Stimulated activated CD4-positive, alpha-beta T cell treated with anti-CD3 and anti-CD28 coated beads, TNF-alpha, amount 100 ng/mL, for 24 hours (primary cell): ENCODE data around the gene ANK3.
"Not testable (repeated sequence)": the region's sequence is repeated elsewhere in the genome, so short reads cannot be mapped to it uniquely, and the experiment has no call there.

Experiments
- DNase-seq, 3 experiments: peaks; one replicate each; pipeline ENCODE4 v3.0.0-alpha.2; 2020; ENCODE audit warnings: low read depth in 3 of 3

The ANK3 gene

DNA sequence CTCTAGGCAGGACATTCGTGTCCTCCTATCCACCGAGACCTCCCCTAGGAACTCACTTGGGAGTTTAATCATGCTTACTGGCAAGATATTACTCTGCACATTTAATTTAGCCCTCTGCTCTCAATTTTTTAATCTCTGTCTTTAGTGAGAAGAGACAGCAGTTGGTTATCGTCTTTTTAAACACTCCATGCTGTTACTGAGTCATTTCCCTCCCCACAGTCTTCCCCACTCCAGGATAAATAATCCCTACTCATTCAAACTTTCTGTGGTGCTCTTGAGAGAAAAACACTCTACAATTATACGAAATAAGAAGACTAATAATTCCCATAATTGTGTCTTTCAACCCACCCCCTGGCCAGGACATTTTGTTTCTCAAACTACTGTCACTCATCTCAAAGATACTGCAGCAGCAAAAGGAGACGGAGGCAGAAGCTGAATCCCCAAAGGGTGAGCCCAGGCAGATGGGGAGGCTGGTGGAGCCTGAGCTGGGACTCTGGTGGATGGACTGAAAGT is 84.2 kb downstream of the ANK3 start:
- no peak for DNase-seq

DNA sequence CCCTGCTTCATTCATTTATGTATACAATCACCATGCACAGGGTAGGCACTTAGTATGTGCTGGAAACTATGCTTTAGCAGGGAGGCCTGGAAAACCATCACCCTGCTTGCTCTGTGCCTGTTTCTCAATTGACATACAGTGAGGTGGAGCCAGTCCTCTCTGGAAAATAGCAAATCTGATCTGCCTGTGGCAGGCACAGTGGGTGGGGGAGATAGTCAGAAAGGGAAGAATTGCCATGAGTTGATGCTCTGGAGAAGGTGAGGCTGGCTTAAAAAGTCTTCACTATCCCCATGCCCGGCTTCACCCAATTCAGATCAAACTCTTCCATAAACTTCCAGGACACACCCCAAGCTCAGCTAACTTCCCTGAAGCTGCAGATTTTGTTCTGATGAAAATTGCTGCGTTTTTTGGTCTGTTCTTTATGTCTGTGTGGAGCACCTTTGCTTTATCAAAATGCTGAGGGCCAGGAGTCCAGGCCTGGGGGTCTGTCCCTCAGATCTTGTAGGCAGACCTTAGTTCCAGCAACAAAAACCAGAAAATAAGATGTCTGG is 84.8 kb downstream of the ANK3 start:
- no peak for DNase-seq

DNA sequence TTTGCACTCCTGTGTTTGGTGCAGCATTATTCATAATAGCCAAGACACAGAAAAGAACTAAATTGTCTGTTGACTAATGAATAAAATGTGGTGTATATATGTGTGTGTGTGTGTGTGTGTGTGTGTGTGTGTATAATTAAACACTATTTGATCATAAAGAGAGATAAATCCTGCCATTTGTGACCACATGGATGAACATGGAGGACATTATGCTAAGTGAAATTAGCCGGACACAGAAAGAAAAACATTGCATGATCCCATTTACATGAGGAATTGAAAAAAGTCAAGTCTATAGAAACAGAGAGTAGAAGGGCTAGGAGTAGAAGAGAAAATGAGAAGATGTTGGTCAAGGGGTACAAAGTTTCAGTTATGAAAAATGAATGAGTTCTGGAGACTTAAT is 85.9 kb downstream of the ANK3 start:
- no peak for DNase-seq

DNA sequence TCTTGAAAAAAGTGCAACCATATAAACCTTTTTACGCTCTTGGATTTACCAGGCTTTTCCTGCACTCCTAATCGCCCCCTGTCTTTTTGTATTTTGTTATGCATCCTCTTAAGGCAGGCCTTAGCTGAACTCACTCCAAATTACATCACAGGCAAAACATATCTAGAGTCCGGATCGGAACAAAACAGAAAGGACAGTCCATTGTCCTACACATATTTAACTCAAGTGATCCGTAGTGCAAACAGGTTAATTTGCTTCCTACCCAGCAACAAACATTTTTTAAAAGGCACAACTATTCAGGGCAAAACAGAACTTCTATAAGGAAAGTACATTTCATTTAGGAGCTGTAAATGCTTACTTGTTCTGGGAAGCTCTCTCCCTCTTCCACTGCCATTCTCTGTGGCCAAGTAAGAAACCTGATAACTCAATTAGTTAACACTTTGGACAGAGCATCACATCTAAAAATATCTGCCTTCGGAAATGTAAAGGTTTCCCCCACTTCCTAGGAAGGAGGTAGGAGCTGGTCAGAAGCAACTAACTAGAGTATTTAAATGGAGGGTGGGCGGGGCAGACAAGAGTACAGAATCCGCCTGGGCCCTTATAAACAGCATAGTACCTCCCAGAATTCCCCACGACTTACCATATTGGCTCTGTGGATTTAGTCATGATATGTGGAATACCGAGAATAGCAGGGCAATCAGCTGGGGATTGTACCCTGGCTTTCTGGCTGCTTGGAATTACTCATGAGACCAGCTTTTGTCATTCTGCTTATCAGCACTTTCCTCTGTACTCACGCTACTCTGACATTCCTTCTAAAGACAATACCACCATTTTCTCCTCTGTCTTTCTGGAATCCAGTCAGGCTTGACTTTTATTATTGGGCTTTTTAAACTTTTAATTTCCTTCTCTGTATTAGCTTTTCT is 89.5 kb downstream of the ANK3 start:
- DNase-seq, result no peak

DNA sequence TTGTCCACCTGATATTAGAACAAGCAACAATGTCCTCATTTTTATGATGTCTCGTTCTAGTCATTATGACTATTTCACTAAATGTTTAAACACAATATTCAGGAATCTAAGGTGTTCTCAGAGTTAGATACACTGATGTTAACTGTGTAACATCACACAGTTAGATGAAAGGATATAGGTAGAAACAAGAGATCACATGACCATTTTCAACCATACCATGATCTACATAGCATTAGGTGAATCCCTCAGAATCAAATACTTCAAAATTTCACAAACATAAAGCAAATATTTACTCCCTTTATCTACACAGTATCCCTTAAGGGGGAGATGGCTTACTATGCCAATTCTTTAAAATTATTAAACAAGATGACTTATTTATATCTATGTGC is 90.3 kb downstream of the ANK3 start:
- no peak for DNase-seq

DNA sequence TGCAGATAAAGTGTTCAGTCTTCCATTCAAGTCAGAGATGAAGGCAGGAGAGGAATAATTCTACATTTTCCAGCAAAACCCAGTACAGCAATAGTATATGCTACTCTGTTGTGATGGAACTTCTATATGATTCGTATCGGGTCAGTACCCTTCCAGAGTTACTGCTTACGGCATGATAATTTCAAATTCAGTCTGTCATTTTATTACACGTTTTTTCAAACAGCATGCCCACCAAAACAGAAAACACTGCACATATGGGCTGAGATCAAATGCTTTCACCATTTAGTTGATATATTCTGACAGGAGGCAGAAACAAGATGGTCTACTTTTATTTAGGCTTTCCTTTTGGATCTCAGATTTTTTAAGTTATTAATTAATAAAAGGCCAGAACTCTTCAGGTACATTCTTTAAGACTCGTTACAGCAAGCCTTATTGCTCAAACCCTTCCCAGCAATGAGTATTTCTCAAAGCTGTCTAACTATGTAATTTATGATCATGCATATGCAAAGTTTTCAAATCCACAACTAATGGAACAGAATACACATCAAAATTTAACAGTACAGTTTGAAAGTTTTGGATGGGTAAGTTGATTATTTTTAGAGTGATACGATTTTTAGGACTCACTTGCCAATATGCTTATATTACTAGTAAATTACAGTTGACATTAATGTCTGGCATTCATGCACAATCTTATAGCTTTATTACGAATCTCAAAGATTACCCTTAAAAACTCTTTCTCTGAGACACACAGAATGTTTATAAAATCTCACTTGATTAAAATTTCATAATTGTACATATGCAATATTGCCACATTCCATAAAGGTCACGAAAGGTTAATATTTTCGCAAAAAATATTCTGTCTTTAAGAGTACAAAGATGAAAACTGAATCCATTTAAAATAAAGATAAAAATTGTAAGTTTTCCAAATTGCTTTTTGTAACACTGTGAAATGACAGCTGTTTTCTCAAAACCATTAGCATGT is 91.0 kb downstream of the ANK3 start:
- DNase-seq, result no peak

DNA sequence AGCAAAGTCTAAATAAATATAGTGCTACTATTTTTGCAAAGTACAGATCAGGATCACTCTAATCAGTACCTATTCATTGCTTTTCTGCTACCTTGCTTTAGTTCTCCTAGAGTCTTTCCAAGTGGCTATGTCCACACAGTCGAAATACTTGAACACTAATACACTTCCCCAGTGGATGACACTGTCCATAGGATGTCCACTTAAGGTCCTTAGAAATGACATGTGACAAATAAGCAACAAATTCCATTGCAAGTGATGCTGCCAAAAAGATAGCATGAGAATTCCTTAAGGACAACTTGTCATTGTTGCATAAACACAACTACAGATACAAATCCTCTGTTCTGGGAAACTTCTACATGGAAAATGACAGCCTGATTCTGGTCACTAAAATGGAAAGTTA is 93.6 kb downstream of the ANK3 start:
- DNase-seq, result no peak

DNA sequence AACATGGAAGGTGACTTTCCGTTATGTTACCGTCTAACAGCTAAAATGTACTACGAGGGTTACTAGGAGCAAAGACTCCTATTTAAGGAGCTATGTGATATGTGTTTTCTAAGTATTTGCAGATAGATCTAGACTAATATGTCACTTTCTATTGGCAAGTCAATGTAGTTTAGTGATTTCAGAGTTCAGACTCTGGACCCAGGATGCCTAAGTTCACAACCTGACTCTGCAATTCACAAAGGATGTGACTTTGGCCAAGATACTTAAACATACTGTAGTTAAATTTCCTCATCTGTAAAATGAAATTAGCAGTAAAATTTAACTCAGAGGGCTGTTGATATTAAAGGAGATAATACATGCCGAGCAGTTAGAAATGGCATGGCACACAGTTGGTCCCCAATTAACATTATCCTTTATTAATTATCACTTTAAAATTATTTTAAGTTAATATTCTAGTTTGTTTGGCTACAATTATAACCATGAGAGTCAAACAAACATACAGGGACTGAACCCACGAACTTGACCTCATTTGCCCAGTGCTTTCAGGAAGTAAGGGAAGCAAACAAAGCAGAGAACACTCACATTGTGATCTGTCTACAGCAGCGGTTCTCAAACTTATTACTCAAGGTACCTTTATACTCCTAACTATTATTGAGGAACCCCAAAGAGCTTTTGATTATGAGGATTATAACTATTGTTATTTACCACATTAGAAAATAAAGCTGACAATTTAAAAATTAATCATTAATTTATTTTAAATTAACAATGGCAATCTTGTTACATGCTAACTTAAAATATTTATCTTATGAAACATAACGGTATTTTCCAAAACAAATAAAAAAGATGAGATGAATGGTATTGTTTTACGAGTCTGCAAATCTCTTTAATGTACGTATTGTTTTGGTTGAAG is 94.4 kb downstream of the ANK3 start:
- no peak for DNase-seq

DNA sequence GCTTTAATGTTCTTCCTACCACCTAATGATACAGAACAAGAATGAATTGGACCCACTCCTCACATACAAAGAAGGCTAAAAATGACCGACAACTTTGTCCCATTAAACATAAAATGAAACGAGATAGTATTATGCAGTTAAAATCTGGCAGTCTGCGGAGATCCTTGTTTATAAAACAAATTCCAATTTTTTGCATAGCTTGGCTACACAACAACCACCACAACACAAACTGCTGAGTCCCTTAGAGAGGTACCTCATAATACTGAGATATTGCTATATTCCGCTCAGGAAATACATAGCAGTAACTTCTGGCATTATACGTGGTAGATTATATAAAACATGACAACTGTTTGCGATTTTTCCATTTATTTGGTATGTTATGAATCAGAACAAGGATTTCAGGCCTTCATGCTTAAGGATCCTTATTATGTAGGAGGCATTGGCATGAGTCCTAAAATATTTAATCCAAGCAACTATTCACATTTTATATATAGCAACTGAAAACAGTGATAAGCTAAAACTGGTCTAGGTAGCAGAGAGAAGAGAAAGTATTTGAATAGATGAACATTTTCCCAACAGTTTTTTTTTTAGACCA is 96.0 kb downstream of the ANK3 start:
- no peak for DNase-seq

DNA sequence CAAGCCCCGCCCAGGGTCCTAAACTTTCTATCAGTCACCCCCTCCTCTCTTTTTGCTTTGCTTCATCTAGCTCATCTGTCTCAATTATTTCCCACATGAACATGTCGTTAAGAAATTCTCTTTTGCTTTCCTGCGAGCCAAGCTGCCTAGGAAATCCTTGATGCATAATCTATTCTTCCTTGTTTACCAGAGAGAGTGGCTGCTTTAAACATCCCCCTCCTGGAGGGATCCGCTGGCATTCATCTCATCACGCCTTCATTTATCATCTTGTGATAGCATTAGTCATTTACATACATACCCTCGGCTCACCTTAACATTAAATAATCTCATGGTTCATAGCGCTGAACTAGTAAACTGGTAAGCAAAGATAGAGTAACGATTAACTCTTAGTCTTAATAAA is 96.7 kb downstream of the ANK3 start:
- no peak for DNase-seq

DNA sequence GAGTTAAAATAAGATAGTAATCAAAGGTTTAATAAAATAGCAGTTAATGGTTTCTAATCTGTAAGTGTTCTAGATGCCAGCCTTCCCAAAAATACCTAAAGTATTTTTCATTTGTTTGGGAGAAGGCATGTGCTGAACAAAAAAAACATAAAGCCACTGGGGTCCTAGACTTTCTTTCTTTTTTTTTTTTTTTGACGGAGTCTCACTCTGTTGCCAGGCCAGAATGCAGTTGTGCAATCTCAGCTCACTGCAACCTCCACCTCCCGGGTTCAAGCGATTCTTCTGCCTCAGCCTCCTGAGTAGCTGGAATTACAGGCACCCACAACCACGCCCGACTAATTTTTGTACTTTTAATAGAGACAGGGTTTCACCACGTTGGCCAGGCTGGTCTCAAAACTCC is 97.1 kb downstream of the ANK3 start:
- DNase-seq, result not testable (repeated sequence)

DNA sequence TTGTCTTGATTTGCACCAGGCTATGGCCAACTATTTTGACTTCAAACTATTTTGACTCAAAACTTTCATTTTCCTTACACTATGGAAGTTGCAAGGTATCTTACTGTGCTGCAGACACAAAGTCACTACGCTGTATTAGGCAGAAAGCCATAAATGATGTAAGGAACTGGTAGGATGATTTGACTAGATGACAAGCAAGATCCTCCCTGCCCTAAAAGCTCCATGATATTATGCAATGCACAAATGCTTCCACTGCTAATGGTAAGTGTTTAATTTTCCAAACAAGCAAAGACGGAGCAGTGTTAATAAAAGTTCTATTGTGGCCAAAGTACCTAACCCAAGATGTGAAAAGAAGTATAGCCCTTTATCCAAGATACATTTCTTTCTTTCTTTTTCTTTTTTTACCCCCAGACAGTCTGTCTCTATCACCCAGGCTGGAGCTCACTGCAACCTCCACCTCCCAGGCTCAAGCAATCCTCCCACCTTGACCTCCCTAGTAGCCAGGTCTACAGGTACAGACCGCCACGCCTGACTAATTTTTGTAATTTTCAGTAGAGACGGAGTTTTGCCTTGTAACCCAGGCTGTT is 98.2 kb downstream of the ANK3 start:
- no peak for DNase-seq

DNA sequence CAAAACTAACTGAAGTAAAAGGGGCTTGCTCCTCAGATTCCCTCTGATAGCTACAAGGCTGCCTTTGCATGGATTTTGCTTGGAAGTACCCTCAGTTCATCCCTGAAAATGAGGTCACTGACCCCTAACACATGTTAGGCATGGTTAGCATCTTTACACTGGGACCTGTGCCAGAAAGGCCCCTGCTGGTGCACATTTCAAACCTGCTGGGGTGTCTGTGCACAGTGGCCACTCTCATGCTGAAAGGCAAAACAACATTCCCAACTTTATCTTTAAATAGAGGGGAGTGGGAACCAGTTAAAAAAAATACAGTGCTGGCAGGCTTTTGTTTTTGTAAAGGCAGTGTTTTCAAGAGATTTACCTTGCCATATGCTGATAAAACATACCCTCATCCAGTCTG is 99.1 kb downstream of the ANK3 start:
- no peak for DNase-seq

DNA sequence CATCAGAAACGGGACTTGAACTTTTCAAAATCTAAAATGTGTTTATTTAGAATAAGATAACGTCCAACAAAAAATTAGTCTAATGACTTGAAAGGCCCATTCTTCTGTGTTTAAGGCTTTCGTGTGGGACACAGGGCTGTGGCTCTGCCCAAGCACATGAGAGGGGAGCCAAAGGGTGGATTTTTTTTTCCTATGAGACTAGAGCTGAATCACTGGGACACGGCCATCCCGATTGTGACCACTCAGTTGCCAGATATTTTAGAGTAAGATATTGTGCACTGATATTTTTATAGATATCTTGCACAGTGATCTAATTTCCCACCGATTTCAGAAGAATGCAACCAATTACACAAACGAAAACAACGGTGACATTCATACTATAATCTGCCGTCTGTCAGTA is 99.9 kb downstream of the ANK3 start:
- DNase-seq, result no peak

DNA sequence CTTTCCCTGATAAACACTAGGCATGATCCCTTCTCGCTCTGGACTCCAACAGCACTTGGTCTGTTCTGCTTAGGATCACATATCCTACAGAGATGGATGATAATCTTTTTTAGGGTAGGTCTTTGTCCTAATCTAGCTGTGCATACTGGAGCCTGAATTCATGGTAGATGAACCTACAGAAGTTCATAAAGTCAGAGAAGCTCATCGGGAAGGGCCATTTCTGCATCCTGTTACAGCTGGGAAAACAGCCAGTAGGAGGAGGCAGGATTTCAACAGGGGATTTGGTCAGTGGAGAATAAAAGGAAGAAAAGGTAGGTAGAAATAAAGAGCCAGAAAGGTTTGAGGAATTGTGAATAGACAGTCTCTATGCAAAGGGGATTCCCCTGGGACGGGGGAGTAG is 101.4 kb downstream of the ANK3 start:
- DNase-seq, result no peak

DNA sequence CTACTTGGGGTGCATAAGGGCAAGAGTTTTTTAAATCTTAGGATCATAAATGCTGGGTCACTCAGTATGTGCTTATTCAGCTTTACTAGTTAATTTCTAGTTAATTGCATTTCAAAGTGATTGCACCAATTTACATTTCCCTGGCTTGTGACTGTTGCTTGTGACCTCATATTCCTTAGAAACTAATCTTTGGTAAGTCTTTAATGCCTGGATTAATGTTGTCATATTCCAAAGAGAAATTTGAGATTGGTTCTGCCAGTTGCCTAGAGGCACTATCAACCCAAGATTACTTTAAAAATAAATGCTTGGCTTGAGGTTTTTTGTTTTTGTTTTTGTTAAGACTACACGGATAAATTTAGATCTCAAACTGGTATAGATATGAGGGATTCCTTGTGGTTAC is 103.1 kb downstream of the ANK3 start:
- no peak for DNase-seq

DNA sequence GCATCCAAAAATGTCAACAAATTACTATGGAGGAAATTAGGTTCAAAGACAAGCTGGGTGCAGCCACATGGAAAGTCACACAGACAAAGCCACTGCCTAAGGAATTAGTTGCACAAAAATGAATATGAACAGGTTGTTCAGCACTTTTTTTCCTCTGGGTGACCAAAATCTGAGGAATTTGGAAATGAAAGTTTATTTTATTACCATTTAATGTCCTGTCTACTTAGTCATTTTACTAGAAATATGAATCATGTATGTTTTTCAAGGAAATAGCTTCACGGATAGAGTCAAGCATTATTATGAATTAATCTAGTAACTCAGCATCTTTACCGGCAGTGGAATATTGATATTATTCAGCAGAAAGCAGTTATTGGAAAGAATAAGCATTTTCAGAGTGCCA is 106.3 kb downstream of the ANK3 start:
- DNase-seq, result no peak

DNA sequence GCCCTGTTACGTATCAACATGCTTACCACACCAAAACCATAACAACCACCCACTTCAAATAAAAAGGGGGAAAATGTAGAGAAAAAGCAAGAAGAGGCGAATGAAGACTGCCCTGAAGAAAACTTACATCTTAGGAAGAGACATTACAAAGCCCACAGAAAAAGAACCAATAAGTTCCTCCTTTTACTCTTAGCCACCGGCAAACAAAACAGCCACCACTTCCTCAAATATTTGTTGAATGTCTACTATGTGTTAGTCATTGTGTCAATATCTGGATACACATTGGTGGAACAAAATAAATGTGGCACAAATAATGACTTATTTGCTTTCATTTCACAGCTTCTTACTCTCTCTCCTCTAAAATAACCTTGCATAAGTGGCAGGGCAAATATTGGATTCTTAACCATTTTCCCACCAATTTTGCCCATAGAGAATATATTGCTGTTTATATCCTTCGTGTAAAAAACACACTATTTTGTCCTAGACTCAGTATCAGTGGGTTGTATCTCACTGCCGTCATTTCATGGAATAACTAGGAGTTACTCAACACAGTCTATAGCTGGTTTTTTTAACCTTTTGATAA is 106.8 kb downstream of the ANK3 start:
- DNase-seq, result no peak

DNA sequence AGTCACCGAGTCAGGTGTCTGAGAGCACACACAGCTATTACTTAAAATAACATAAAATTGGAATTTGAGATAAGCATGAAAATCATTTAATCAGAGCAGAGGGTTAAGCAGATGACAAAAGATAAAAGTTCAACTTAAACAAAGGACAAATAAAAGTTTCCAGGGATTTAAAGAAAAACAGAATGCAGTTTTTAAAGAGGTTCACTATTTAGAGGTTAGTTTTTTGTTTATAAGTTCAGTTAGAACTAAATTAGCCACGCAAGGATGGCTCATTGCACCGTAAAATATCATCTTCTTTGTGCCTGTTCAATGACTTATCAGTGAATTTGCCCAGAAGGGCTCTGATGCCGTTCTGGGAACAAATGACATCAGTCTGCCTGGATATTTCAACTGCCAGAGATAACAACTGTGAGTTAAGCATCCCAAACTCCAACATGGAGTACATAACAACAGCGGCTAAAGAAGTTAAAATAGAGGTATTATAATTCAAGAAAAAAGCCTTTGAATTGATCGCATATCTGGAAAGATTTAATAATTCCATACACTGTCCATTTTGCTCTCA is 107.8 kb downstream of the ANK3 start:
- no peak for DNase-seq

DNA sequence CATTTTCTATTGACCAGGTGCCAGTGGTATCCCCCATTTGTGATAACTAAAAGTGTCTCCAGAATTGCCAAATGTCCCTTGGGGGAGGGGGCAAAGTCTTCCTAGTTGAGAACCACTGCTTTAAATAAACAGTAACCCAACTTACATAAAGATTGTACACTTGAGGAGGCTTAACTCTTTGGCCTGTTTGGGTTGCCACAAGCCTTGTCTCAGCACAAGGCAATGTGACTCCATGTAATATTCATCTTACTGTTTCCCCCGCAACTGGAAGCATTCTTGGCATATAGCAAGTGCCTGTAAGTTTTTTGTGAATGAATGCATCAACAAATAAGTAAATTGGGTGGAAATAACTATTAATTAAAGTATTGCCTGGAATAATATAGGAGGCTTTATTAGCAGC is 108.3 kb downstream of the ANK3 start:
- no peak for DNase-seq
